ENCODE results near the gene ZNF776. TPM values are rescaled to one million over a fixed set of nuclear protein-coding genes. Genes with fewer than 3 reads are reported as not detected.

The ZNF776 gene
- polyA plus RNA-seq, 1 donor from 2014 or later, result 62.3 TPM

Other genes with a start within 250 kb of the ZNF776 start
- 17.2 and 23.3 TPM in 2 replicates for gene ZNF773, start 246.9 kb upstream of the ZNF776 start, polyA plus RNA-seq
- gene ZNF549, start 219.5 kb upstream of the ZNF776 start, polyA plus RNA-seq, result 17.9 and 24.0 TPM in 2 replicates
- gene ZNF550, start 187.0 kb upstream of the ZNF776 start, polyA plus RNA-seq, result 21.5 and 21.9 TPM in 2 replicates
- 6.3 and 6.4 TPM in 2 replicates for gene ZNF416, start 167.9 kb upstream of the ZNF776 start, polyA plus RNA-seq
- gene ZIK1, start 162.7 kb upstream of the ZNF776 start, polyA plus RNA-seq, result 19.4 and 25.2 TPM in 2 replicates
- 10.2 and 11.6 TPM in 2 replicates for gene ZNF530, start 146.9 kb upstream of the ZNF776 start, polyA plus RNA-seq
- gene ZNF134, start 132.6 kb upstream of the ZNF776 start, polyA plus RNA-seq, result 34.1 and 40.7 TPM in 2 replicates
- gene ZNF211, start 113.6 kb upstream of the ZNF776 start, polyA plus RNA-seq, result 47.6 and 53.0 TPM in 2 replicates
- gene ZSCAN4, start 77.9 kb upstream of the ZNF776 start, polyA plus RNA-seq, result not detected in 2 replicates
- 9.3 and 16.1 TPM in 2 replicates for gene ZNF551, start 64.8 kb upstream of the ZNF776 start, polyA plus RNA-seq
- gene ZNF154, start 37.6 kb upstream of the ZNF776 start, polyA plus RNA-seq, result 25.1 and 25.5 TPM in 2 replicates
- gene ZNF671, start 19.2 kb upstream of the ZNF776 start, polyA plus RNA-seq, result 14.8 and 26.2 TPM in 2 replicates
- gene ZNF586, start 22.9 kb downstream of the ZNF776 start, polyA plus RNA-seq, result 22.0 and 23.7 TPM in 2 replicates
- gene ZNF552, start 68.1 kb downstream of the ZNF776 start, polyA plus RNA-seq, result 6.0 and 8.8 TPM in 2 replicates
- gene ZNF587B, start 83.5 kb downstream of the ZNF776 start, polyA plus RNA-seq, result 5.7 and 6.7 TPM in 2 replicates
- 16.8 and 23.3 TPM in 2 replicates for gene ZNF587, start 103.0 kb downstream of the ZNF776 start, polyA plus RNA-seq
- 12.4 and 17.7 TPM in 2 replicates for gene ZNF814, start 142.2 kb downstream of the ZNF776 start, polyA plus RNA-seq
- gene ZNF417, start 169.8 kb downstream of the ZNF776 start, polyA plus RNA-seq, result 21.7 and 25.0 TPM in 2 replicates
- gene ZNF418, start 188.6 kb downstream of the ZNF776 start, polyA plus RNA-seq, result 19.7 and 27.6 TPM in 2 replicates
- 11.0 and 13.4 TPM in 2 replicates for gene ZNF256, start 200.9 kb downstream of the ZNF776 start, polyA plus RNA-seq
- gene C19orf18, start 227.7 kb downstream of the ZNF776 start, polyA plus RNA-seq, result not detected in 2 replicates